Midbrain (tissue), 1 donor: ENCODE data around the gene THSD7A.

ENCODE experiments used
- DNase-seq: peaks from one replicate; lab custom pipeline; 2025; lab: John Stamatoyannopoulos, UW

The THSD7A gene

DNA sequence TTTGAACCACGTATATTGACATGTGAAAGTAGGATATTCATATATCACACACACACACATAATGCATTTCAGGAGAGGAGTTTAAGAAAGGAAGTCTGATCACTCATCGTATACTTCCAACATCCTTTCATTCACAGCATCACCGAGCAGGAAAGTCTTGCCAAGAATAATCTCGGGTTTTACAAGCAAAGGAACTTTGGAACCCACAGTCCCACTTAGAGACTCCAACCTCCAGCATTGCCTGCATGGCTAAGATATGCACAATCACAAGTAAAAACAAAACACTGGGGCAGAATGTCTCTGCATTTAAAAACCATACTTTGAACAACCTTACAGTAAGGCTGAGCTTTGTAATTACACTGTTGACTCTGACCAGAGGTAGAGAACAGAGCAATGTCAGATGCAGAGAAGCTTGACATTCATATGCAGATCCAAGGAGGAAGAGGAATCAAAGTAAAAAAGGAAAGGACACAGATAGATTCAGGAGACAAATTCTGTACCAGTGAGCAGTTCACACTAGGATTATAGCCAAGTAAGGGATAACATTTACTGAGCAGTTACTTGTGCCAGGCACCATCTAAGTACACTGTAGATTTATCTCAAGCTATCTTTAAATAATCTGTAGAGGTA, 14.8 kb downstream of the THSD7A start:
- no peak for DNase-seq

DNA sequence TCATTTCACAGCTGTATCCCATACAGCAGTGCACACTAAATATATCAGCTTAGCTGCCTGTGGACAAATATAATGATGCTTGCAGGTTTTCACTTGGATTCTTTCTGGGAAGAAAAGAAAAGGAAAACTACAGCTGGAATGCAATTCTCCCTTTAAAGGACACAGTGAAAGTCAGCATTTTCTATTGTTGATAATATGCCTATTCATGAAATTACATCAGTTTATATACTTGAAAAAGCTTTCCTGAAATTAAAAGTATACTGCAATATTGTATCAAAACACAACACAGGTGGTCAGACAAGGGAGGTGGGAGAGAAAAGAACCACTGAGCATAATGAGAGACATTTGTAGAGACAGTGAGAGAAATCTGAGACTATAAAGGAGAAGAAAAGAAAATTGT, 20.3 kb downstream of the THSD7A start:
- DNase-seq, result no peak

DNA sequence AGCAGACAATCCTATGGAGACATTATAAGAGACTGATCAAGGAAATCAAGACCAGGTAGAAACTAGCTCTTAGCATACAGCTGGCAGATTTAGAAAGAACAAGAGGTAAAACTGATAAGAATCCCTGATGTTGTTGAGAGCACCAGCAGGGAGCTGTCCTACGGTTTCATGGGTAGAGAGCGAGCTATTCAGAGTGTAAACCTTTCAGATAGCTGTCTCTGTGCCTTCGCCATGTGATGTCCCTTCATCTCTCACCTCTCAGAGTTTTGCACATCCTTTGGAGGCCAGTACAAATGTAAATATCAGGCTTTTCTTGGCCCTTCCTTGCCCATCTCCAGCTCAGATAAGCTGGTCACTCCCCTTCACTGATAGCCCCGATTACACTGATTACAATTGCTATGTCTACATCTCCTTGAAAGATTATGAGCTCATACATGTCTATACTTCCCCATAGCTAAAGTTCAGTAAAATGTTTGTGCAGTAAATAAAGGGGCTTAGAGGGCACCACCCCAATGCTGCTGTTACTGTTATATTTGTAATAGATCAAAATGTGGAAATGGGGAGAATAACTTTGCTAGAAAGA, 21.9 kb downstream of the THSD7A start:
- no peak for DNase-seq

DNA sequence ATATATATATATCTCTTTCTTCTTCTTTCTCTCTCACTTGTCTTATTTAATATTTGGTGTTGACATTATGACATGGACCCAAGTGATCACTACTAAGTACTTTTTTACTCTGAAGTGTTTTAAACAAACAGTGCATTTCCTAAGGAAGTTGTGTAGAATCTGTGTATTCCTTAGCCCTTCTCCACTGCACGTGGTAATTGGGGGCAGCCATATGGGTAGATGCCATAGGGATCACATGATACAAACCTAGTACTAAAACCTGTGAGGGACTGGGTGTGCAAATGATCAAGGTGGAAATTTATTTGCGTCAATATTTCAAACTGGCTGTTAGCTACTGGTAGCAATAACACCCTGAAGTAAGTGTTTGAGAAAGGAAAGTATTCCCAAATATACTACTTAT, 25.0 kb downstream of the THSD7A start:
- no peak for DNase-seq

DNA sequence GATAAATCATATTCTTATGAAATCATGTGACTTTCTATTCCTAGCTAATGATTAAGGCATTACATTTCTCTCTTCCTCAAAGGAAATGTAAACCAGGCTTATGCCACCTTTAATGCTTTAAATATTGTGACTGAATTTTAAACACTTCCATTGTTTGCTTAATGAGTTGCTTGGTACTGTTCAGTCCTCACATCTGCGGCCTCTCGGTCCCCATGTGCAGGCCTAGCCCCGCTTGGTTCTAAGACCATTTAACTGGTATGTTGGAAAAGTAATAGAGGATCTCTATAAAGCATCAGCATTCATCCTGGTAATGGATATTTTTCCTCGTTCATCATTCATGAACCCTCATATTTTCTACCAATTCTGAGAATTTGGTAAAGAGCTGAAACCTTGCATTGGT, 27.4 kb downstream of the THSD7A start:
- no peak for DNase-seq

DNA sequence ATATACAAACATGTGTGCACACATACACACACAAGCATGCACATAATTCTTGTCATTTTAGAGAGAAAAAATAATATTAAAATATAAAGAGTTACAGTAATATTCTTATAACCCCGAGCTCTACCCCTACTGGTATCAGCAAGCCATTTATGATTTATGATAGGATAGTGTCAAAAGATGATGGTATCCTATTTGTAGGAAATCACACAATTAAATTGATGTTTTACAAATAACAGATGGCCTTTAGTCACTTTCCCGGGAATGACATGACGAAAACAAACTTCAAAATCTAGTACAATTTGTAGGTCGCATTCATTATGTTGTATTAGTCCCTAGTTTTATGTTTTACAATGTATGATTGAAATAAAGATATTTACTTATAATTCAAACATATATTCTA, 36.8 kb downstream of the THSD7A start:
- no peak for DNase-seq

DNA sequence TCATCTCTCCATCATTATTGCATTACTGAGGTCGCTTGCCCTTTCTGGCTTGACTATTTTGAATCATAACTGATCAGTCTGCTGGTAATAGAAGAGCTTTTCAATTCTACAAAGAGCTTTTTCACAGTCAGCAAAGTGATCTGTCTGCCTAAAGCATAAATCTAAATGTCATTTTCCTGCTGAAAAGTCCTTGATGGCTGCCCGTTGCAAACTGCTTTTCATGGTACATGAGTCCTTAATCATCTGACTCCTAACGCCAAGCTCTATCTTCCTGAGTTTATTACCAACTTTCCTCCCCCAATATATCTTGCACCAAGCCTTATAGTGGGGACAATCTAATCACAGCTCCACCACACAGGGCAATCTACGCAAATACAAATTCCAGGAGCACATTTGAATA, 39.8 kb downstream of the THSD7A start:
- no peak for DNase-seq

DNA sequence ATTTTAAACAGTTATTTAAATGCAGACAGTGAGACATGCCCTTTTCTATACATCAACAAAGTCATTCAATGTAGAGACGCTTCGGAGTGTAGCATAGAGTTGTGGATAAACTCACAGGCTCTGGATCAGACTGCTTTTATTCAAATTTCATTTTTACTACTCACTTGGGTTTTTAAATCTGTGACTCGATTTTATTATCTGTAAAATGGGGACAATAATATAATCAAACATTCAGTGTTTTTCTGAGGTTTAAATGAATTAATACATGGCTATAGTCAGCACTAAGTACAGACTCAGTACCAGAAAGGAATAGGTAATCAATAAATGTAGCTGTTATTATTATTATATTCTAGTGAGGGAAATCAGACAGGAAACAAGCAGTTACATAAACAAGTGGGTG, 43.4 kb downstream of the THSD7A start:
- no peak for DNase-seq

DNA sequence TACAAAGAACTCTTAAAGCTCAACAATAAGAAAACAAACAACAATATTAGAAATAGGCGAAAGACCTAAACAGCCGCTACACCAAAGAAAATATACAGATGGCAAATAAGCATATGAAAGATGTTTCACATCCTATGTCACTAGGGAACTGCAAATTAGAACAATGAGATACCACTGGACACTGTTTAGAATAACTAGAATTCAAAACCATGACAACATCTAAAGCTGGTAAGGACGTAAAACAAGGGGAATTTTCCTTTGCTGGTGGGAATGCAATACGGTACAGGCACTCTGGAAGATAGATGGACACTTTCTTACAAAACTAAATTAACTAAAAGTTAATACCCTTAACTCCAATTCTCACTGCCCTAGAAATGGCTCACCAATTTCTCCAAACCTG, 44.5 kb downstream of the THSD7A start:
- no peak for DNase-seq

DNA sequence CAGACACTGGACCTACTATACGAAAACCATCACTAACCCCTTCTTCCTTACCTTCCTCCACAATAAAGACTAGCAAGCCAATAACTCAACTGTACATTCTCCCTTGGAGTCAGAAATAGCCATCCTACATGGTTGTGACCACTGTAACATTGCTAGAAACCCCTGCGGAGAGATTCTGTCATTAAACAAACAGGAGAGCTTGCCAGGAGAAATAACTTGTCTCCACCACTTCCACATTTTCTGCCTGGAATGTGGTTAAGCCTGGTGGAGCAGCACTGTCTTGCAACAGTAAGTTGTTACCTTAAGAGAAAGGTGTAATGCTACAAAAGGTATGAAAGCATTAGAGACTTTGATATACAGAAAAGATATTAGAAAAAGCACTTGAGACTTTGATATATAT, 45.8 kb downstream of the THSD7A start:
- no peak for DNase-seq

DNA sequence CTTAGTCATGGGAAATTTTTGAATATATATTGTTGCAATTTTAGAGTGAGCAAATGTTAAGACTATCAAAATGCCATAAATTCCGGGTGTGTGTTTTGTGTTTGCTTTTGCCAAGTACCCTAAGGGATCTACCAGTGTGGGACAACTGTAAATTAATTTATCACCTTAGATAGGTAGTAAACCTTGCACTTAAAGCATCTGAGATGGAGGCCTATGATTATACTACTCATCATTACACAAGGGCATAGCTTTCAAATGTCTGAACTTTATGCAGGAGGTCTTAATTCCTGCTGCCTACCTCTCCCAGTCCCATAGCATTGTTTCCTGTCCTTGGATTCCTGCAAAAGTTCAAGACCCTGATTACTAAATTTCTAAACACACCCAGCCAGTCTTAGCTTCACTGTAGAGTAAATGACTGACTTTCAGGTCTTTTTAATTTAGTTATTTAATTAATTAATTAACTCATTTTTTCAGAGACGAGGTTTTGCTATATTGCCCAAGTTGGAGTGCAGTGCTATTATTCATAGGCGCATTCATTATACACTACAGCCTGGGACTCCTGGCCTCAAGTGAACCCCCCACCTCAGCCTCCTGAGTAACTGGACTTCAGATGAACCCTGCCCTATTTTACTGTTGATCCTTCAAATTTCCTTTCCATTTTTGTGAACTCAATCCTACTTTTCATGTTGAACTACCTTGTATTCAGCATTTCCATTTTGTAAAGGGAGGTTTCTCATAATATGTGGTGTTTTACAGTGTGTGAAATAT, 47.0 kb downstream of the THSD7A start:
- DNase-seq, result no peak

DNA sequence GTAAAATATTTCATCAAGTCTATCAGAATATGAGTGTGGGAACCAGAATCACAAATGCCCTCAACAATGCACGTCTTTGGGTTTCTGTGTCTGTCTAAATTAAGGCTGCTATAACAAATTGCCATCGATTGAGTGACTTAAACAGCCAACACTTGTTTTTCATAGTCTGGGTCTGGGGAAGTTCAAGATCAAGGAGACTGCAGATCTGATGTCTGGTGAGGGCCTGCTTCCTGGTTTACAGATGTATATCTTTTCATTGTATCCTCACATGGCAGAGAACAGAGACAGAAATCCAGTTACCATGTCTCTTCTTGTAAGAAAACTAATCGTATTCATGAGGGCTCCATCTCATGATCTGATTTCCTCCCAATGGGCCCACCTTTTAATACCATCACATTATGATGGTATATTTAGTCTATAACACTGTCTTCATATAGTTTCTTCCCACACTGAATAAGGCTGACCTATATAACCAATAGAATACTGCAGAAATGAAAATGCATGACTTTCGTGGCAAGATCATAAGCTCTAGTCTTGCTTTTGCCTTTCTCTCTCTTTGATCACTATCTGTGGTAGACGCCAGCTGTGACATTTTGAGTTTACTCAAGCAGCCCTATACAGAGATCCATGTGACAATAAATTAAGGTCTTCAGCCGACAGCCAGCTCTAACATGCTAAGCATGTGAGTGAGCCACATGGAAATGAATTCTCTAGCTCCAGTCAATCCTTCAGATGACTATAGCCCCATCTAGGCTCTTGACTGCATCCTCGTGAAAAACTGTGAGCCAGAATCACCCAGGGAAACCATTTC, 51.9 kb downstream of the THSD7A start:
- DNase-seq, result no peak

DNA sequence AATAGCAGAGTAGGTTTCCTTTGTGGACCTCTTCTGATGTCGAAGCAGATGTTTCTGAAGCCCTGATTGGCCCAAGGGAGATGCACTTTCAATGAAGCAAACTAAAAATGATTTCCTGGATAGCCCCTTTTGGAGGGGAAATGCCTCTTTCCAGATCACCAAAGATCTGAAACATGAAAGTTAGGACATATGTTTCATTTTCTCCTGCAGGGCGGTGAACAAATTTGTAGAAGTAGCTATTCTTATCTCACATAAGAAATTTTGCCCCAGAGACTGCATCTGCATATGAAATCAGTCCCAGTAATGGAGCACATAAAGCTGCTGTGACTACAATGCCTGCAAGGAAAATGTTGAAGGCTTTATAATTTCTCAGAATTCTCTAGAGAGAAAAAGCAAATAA, 56.0 kb downstream of the THSD7A start:
- DNase-seq, result no peak

DNA sequence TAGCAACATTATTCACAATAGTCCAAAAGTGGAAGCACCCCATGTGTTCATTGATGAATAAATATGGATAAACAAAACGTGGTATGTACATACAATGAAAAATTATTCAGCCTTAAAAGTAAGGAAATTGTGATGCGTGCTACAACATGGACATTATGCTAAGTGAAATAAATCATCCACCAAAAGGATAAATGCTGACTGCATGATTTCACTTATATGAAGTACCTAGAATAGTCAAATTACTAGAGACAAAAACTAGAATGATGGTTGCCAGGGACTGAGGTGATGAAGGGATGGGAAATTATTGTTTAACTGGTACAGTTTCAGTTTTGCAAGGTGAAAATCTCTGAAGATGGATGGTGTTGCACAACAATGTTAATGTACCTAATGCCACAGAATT, 56.6 kb downstream of the THSD7A start:
- no peak for DNase-seq

DNA sequence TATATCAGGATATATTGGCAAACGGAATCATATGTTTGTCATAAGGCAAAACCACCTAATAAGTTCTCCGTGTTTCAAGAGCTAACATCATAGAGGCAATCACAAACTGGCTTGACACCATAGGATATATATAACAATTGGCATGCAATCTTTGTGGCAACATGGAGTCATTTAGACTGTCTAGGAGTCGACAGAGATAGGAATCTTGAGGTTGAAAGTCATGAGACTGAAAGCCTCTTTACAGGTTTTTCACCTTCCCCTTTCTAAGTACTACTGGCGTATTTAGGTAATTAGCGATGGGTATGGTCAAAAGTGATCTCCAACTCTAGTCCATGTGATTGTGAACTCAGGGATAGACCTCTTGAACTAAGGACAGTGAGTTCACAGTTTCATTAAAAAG, 63.7 kb downstream of the THSD7A start:
- no peak for DNase-seq

DNA sequence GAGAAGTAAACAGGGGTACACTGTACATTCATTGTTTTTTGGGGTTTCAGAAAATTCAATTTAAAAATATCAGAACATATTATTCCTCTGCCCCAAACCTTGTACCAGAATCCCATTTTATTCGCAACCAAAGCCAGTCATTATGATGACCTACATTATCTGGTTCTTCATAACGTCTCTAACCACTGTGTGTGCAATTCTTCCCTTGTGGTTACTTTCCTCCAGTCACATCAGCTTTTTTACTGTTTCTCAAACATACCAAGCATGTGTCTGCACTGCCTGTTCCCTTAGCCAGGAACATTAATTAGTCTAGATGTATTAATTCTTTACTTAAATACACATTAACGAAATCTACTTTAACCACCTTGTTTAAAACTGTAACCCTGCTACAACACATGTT, 64.8 kb downstream of the THSD7A start:
- DNase-seq, result no peak

DNA sequence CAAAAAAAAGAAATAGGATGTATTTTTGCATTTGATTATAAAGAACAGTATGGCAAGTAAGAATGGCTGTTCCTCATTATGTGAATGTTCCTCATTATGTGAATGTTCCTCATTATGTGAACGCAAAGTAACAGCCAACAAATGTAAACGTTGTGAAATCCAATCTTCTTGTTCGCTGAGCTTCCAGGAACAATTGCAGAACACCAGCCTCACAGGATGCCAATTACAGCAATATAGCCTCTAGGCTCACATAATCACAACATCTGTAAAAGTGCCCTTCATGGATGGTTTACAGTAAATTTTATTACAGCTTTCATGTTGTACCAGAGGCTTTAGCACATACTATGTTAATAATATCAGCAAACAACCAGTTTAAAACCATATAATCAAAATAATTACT, 71.6 kb downstream of the THSD7A start:
- no peak for DNase-seq

DNA sequence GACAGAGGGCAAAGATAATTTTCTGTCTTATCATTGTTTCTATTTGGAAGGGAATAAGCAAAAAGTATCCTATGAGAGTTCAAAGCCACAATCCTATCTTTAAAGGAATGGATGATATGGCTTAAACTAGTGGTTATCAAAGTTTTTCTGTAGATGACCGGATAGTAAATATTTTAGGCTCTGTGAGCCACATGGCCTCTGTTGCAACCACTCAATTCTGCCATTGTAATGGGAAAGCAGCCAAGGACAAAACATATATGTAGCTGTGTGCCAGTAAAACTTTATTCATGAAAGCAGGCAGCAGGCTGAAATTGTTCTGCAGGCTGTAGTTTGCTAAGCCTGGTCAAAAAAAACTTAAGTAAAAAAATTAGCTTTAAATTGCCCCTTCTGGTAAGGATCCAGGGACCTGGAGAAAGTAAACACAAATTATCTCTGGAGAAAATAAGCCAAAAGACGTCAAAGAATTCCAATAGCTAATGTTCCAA, 73.3 kb downstream of the THSD7A start:
- no peak for DNase-seq

DNA sequence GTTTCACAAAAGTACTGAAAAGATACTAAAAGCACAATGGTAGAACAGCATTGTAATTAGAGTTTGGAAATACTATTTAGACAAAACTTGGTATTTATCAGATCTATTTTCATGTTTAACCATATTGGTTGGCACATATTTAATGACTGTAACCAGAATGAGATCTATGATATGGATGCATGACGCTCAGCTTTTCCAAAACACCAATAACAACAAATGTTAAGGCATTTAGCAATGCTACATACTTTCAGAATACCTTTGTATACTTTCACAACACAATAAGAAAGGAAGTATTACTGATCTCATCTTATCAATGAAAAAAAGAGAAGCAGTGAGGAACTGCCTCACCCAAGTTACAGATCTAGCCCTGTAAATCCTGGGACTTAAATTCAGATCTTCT, 74.8 kb downstream of the THSD7A start:
- no peak for DNase-seq

DNA sequence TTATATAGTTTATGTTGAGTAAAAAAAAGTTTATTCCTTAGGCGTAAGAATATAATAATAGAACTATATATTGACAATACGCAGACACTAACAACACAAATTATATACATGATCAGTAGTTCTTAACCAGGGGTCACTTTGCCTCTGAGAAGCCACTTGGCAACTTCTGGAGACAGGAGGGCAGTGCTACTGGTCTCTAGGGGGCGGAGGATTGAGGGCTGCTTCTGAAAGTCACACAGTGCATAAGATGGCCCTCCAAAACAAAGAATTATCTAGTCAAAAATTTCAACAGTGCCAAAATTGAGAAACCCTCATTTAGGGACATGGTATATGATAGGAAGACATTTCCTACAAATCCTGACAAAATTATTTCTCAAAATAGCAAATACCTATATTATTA, 77.1 kb downstream of the THSD7A start:
- no peak for DNase-seq

DNA sequence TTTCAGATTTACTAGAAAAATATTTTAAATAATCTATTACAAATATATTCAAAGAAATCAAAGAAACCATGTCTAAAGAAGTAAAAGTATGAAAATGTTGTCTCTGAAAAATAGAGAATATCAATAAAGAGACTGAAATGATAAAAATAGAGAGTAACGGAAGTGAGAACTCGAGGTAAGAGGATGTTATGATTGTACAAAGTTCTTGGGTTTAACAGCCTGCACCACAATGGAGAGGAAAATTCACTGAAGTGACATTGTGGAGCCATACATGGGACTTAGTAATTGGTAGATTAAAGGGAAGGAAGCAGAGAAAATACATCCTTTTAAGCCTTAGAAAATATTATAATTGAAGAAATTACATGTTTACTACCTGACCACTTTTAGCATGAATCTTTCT, 77.9 kb downstream of the THSD7A start:
- DNase-seq, result no peak

DNA sequence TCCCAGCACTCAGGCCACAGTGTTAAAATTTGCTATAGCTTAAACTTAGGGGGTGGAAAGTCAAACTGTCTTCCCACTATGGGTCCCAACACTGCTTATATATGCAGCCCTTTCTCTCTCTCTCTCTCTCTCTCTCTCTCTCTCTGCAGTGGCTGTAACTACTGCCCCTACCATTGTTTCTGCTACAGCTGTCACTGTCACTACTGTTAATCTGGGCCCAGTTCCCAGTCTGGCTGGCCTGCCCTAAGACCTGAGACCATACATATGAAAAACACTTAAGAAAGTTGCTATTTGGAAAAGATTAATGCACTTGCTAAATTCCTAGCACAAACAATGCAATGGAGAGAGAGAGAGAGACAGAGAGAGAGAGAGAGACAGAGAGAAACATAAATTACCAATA, 78.6 kb downstream of the THSD7A start:
- DNase-seq, result no peak
